ENCODE measurements around the gene SUMF2. TPM values are rescaled to one million over a fixed set of nuclear protein-coding genes. Genes with fewer than 3 reads are reported as not detected.

The SUMF2 gene
- total and polyA plus RNA-seq, 2 of the 13 experiments (the other 11 are each of a cell fraction or from before 2014, with no cell fraction given): 48.9 to 54.4 TPM

DNA sequence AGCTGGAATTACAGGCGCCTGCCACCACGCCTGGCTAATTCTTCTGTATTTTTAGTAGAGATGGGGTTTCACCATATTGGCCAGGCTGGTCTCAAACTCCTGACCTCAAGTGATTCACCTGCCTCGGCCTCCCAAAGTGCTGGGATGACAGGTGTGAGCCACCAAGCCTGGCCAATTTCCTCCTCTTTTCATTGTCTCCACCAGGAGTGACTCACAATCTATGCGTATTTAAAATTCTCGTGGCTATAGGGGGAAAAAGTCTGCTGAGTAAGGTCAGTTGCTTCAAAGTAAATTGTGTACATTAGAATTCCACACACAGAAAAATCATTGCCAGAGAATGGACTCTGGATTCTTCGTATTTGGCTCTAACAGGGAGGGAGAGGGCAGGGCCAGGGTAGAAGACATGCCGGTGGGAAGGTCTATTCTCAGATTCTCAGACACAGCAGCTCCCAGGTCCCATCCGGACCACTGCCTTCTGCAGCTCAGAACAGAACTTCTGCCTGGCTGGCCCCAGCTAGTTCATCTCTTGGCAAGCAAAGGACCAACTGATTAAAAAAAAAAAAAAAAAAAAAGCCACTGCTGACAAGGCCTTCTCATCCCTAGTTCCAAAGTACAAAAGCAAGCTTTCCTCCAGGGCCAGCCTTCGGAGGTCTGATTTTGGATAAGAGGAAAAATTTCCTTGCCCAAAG lies 35.0 kb upstream of the SUMF2 start (continued):
- no peak for TF ChIP-seq DMTF1 (CRISPR knock-in tag; IDR thresholded peaks at IDR 0.05)
- 0 out of 2 replicates have a peak, but pooled peaks have one; percentile 44 for TF ChIP-seq MTA1 (CRISPR knock-in tag; IDR thresholded peaks at IDR 0.05; ENCODE audit: borderline replicate concordance)
- TF ChIP-seq ATF7-NPFF (CRISPR knock-in tag; IDR thresholded peaks at IDR 0.05; ENCODE audit: low read depth): no peak
- no peak for TF ChIP-seq GLI4 (CRISPR knock-in tag; IDR thresholded peaks at IDR 0.05; ENCODE audit: borderline replicate concordance)
- TF ChIP-seq, protein P1, sequence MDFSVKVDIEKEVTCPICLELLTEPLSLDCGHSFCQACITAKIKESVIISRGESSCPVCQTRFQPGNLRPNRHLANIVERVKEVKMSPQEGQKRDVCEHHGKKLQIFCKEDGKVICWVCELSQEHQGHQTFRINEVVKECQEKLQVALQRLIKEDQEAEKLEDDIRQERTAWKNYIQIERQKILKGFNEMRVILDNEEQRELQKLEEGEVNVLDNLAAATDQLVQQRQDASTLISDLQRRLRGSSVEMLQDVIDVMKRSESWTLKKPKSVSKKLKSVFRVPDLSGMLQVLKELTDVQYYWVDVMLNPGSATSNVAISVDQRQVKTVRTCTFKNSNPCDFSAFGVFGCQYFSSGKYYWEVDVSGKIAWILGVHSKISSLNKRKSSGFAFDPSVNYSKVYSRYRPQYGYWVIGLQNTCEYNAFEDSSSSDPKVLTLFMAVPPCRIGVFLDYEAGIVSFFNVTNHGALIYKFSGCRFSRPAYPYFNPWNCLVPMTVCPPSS (IDR thresholded peaks at IDR 0.05): no peak
- TF ChIP-seq KLF13 (CRISPR knock-in tag; IDR thresholded peaks at IDR 0.05): no peak
- TF ChIP-seq SNAPC5 (CRISPR knock-in tag; IDR thresholded peaks at IDR 0.05; ENCODE audit: borderline replicate concordance): no peak; the same call in 1 of the 2 replicates
- TF ChIP-seq, protein P2, sequence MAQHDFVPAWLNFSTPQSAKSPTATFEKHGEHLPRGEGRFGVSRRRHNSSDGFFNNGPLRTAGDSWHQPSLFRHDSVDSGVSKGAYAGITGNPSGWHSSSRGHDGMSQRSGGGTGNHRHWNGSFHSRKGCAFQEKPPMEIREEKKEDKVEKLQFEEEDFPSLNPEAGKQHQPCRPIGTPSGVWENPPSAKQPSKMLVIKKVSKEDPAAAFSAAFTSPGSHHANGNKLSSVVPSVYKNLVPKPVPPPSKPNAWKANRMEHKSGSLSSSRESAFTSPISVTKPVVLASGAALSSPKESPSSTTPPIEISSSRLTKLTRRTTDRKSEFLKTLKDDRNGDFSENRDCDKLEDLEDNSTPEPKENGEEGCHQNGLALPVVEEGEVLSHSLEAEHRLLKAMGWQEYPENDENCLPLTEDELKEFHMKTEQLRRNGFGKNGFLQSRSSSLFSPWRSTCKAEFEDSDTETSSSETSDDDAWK (CRISPR knock-in tag; IDR thresholded peaks at IDR 0.05): no peak
- TF ChIP-seq HNRNPK (IDR thresholded peaks at IDR 0.05; ENCODE audit: low read depth, low read length, poor library complexity, severe bottlenecking): no peak
- peak; percentile 64; the same call in 1 of the 2 replicates for TF ChIP-seq ZGPAT (CRISPR knock-in tag; IDR thresholded peaks at IDR 0.05)
- TF ChIP-seq CAMTA2 (CRISPR knock-in tag; IDR thresholded peaks at IDR 0.05; ENCODE audit: borderline replicate concordance): no peak
- TF ChIP-seq TOPORS (CRISPR knock-in tag; IDR thresholded peaks at IDR 0.05): no peak
- TF ChIP-seq KLF15 (CRISPR knock-in tag; IDR thresholded peaks at IDR 0.05; ENCODE audit: borderline replicate concordance): no peak
- TF ChIP-seq FOXK1 (CRISPR knock-in tag; IDR thresholded peaks at IDR 0.05; ENCODE audit: borderline replicate concordance, low read depth): 0 out of 2 replicates have a peak, but pooled peaks have one; percentile 14
- TF ChIP-seq ZNF619 (CRISPR knock-in tag; IDR thresholded peaks at IDR 0.05): no peak
- TF ChIP-seq SMYD3 (CRISPR knock-in tag; IDR thresholded peaks at IDR 0.05): no peak
- TF ChIP-seq PRPF4 (IDR thresholded peaks at IDR 0.05; ENCODE audit: low read depth, low read length, poor library complexity, severe bottlenecking): no peak
- TF ChIP-seq ZNF75D (CRISPR knock-in tag; IDR thresholded peaks at IDR 0.05; ENCODE audit: borderline replicate concordance): no peak
- TF ChIP-seq ZNF841 (CRISPR knock-in tag; IDR thresholded peaks at IDR 0.05; ENCODE audit: borderline replicate concordance): no peak

Data from HepG2 (cell line).